GM12891 (cell line): ENCODE measurements around the gene PDGFRA.

Source experiments
- POLR2A ChIP-seq: IDR thresholded peaks from 2 replicates; pipeline ENCODE4 v1.6.1; 2011; ENCODE audit warnings: low read depth, low read length, control low read depth
- POLR2AphosphoS5 ChIP-seq: IDR thresholded peaks from 2 replicates; pipeline ENCODE4 v1.6.1; 2011; ENCODE audit warnings: low read depth, low read length, control low read depth
- SPI1 ChIP-seq: IDR thresholded peaks from 2 replicates; pipeline ENCODE4 v1.6.1; 2011; ENCODE audit warnings: low read depth, low read length, control low read depth

DNA sequence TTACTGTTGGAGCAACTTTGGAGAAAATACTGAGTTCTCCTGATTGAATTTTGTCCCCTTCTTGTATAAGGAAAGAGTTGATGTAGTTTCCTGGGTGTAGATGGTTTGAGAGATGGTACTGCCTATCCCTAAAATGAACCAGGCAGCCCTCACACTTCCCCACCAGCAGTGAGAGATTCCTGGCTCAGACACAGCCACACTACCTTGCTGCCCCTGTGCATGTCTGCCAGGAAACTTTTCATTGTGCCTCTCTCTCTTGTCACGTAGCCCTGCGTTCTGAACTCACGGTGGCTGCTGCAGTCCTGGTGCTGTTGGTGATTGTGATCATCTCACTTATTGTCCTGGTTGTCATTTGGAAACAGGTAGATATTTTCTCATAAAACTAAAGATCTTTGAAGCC is 45.2 kb downstream of the PDGFRA start:
- no peak for TF ChIP-seq POLR2A
- no peak for TF ChIP-seq POLR2AphosphoS5
- TF ChIP-seq SPI1 = no peak
